ENCODE data around the gene ERGIC3. TPM values are rescaled to one million over a fixed set of nuclear protein-coding genes. Genes with fewer than 3 reads are reported as not detected.

The ERGIC3 gene
- total and polyA plus RNA-seq, 2 of the 4 experiments (the other 2 are of a cell fraction): 434 to 438 TPM

DNA sequence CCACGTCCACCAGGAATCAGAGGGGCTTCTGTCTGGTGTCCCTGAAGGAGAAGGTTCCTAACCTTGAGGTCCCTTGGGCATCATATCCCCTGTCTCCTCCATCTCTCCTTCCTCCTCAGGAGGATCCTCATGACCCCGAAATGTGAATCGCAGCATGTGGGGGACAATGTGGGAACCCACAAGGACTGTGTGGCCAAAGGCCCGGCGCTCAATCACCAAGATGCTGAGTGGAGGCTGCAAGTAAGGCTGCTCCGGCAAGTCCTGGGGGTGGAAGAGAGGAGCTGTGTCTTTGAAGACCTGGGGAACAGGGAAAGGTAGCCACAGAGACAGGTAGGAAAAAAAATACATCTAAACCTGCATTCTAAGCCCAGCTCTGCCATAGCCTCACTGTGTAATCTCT lies 37.3 kb downstream of the ERGIC3 start:
- H2BK120ac ChIP-seq (ENCODE audit: low read depth, low read length): no peak overlapping the region
- no peak overlapping the region for H3K18ac ChIP-seq (ENCODE audit: low read depth, low read length)
- no peak overlapping the region for H3K4me2 ChIP-seq (ENCODE audit: low read depth, low read length)
- intact Hi-C loops (cut with micrococcal nuclease): no loop called here
- H2AK5ac ChIP-seq (ENCODE audit: low read depth, low read length): no peak overlapping the region
- H4K91ac ChIP-seq (ENCODE audit: insufficient read depth, low read depth, low read length): no peak overlapping the region
- H3K36me3 ChIP-seq (ENCODE audit: control insufficient read depth, insufficient read depth, low read length): no peaks in the 10 kb centered on the region; the same call in 1 of the 2 replicates
- H4K8ac ChIP-seq (ENCODE audit: low read depth in 2 of 2, low read length in 2 of 2): no peak overlapping the region
- no peaks in the 10 kb centered on the region for H3K4me1 ChIP-seq (ENCODE audit: control insufficient read depth, insufficient read depth, low read length)
- POLR2A ChIA-PET (ENCODE audit: unreplicated experiment): no interaction called here
- dilution Hi-C loops (cut with HindIII; ENCODE audit: low sequenced_read_pairs, unreplicated experiment): no loop called here
- H3K79me1 ChIP-seq (ENCODE audit: low read depth in 1 of 2, low read length in 2 of 2): no peaks in the 10 kb centered on the region
- no peak overlapping the region for H2BK20ac ChIP-seq (ENCODE audit: low read depth, low read length)
- ATAC-seq (ENCODE audit: low read depth): no peak
- no TSS peak for BruUV-seq (replicated peaks)
- no peak overlapping the region for H3K9ac ChIP-seq (ENCODE audit: low read depth, low read length)
- H3K9me3 ChIP-seq (ENCODE audit: control insufficient read depth, insufficient read depth, low read length): no peaks in the 10 kb centered on the region
- H4K5ac ChIP-seq (ENCODE audit: low read depth, low read length): no peak overlapping the region
- H3K27me3 ChIP-seq (ENCODE audit: control insufficient read depth, insufficient read depth, low read length): peaks cover 12% of the 10 kb centered on the region; the same call in 1 of the 2 replicates
- no peaks in the 10 kb centered on the region for H4K20me1 ChIP-seq (ENCODE audit: insufficient read depth, low read length)
- CTCF ChIA-PET: no interaction called here
- H3K14ac ChIP-seq (replicated peaks; ENCODE audit: low read depth, low read length): no peak overlapping the region
- DNase-seq: no peak
- H2BK15ac ChIP-seq (ENCODE audit: low read depth, low read length): no peak overlapping the region
- no peaks in the 10 kb centered on the region for H3K9me1 ChIP-seq (ENCODE audit: insufficient read depth, low read length)
- TF ChIP-seq SMC3 (IDR thresholded peaks at IDR 0.05; ENCODE audit: low read depth, low read length): no peak
- no peak for TF ChIP-seq MAZ (IDR thresholded peaks at IDR 0.05; ENCODE audit: borderline replicate concordance, low read depth, low read length)
- TF ChIP-seq POLR2A (IDR thresholded peaks at IDR 0.05; ENCODE audit: low read depth, low read length): no peak
- TF ChIP-seq, protein P1, sequence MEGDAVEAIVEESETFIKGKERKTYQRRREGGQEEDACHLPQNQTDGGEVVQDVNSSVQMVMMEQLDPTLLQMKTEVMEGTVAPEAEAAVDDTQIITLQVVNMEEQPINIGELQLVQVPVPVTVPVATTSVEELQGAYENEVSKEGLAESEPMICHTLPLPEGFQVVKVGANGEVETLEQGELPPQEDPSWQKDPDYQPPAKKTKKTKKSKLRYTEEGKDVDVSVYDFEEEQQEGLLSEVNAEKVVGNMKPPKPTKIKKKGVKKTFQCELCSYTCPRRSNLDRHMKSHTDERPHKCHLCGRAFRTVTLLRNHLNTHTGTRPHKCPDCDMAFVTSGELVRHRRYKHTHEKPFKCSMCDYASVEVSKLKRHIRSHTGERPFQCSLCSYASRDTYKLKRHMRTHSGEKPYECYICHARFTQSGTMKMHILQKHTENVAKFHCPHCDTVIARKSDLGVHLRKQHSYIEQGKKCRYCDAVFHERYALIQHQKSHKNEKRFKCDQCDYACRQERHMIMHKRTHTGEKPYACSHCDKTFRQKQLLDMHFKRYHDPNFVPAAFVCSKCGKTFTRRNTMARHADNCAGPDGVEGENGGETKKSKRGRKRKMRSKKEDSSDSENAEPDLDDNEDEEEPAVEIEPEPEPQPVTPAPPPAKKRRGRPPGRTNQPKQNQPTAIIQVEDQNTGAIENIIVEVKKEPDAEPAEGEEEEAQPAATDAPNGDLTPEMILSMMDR (conservative IDR thresholded peaks at IDR 0.05; ENCODE audit: low read depth, low read length): no peak
- TF ChIP-seq MXI1 (IDR thresholded peaks at IDR 0.05; ENCODE audit: borderline replicate concordance, low read depth, low read length): no peak
- no peak for TF ChIP-seq BHLHE40 (IDR thresholded peaks at IDR 0.05; ENCODE audit: low read depth, low read length)
- no peak overlapping the region for H3K4ac ChIP-seq (ENCODE audit: low read depth, low read length)
- H3K56ac ChIP-seq (ENCODE audit: extremely low read depth, insufficient read depth, low read length): no peak overlapping the region
- no peak overlapping the region for H3K27ac ChIP-seq (ENCODE audit: insufficient read depth, low read length)
- no peak overlapping the region for H2BK5ac ChIP-seq (ENCODE audit: low read depth, low read length, poor library complexity, severe bottlenecking)
- H2AK9ac ChIP-seq (replicated peaks; ENCODE audit: low read depth, low read length, poor library complexity): no peak overlapping the region
- WGBS, 2 experiments (ENCODE audit: extremely low coverage in 2 of 2, insufficient read length in 1 of 2): no CpG with 5 or more reads among the region's 6 CpGs
- no peak overlapping the region for H3K23ac ChIP-seq (ENCODE audit: low read depth, low read length)
- H3K4me3 ChIP-seq (ENCODE audit: insufficient read depth, low read depth, low read length): no peak overlapping the region
- in situ Hi-C loops (cut with MboI; ENCODE audit: low sequenced_read_pairs): no loop called here
- peak overlapping the region; percentile 23 for H2AFZ ChIP-seq (replicated peaks; ENCODE audit: low read length, poor library complexity)

All from IMR-90 (cell line).